H1 (cell line): ENCODE results near the gene MUC22. TPM values are rescaled to one million over a fixed set of nuclear protein-coding genes. Genes with fewer than 3 reads are reported as not detected.

ENCODE experiments used
- CTCF ChIA-PET: fragments of 300-600 bp; sonication (Branson Sonifier 250); formaldehyde crosslinking; loops from one replicate; lab custom pipeline; 2021; ENCODE audit not compliant: partially characterized antibody; lab: Charles Lee
- POLR2A ChIA-PET: fragments of 300-600 bp; sonication (Branson Sonifier 250); formaldehyde crosslinking; loops from one replicate; lab custom pipeline; 2021; ENCODE audit warnings: inconsistent platforms; ENCODE audit not compliant: partially characterized antibody; lab: Charles Lee
- DNase-seq, 2 experiments: peaks; one replicate each; pipeline versions ENCODE4 v3.0.0 to v3.0.0-alpha.2; 2010 to 2022; ENCODE audit warnings: low spot score in 2 of 2, low read depth in 1 of 2, mixed read lengths in 1 of 2
- FAIRE-seq: peaks from 2 replicates; lab custom pipeline; 2011; peaks lifted over from hg19 to GRCh38; lab: Jason Lieb, UNC
- H2AFZ ChIP-seq: 2 replicates; pipeline ENCODE4 v1.8.1; 2012; ENCODE audit warnings: low read length, inconsistent platforms
- H2AK5ac ChIP-seq: 2 replicates; pipeline ENCODE4 v1.6.1; 2013; ENCODE audit warnings: low read depth, low read length
- H2BK120ac ChIP-seq: replicated peaks from 2 replicates; pipeline ENCODE3; 2013; ENCODE audit warnings: low read depth, low read length, inconsistent platforms
- H2BK12ac ChIP-seq: 2 replicates; pipeline ENCODE4 v1.6.1; 2013; ENCODE audit warnings: low read depth, low read length
- H2BK15ac ChIP-seq: 2 replicates; pipeline ENCODE4 v1.6.1; 2013; ENCODE audit warnings: low read length
- H2BK20ac ChIP-seq: 2 replicates; pipeline ENCODE4 v1.6.1; 2013; ENCODE audit warnings: low read length
- H2BK5ac ChIP-seq: 2 replicates; pipeline ENCODE4 v1.6.1; 2013; ENCODE audit warnings: low read depth, low read length
- H3K14ac ChIP-seq: 2 replicates; pipeline ENCODE4 v1.6.1; 2013; ENCODE audit warnings: inconsistent platforms; ENCODE audit not compliant: insufficient read length
- H3K18ac ChIP-seq: 2 replicates; pipeline ENCODE4 v1.6.1; 2013; ENCODE audit warnings: low read length; ENCODE audit errors: extremely low read depth
- H3K23ac ChIP-seq: 2 replicates; pipeline ENCODE4 v1.6.1; 2013; ENCODE audit warnings: inconsistent platforms; ENCODE audit not compliant: insufficient read length
- H3K23me2 ChIP-seq: 2 replicates; pipeline ENCODE4 v1.6.1; 2013; ENCODE audit warnings: low read depth, low read length
- H3K27ac ChIP-seq: 2 replicates; pipeline ENCODE4 v1.6.1; 2011; ENCODE audit warnings: low read depth, low read length, inconsistent platforms
- H3K27me3 ChIP-seq, 4 experiments: replicated peaks in 1 of 4; 1 replicate in 1 of 4; 2 replicates in 3 of 4; pipeline versions ENCODE4 v1.6.1 to v1.8.1; 2011 to 2013; ENCODE audit warnings: low read length in 3 of 4, mild to moderate bottlenecking in 3 of 4, inconsistent platforms in 2 of 4, mixed read lengths in 2 of 4, moderate library complexity in 1 of 4; ENCODE audit not compliant: control insufficient read depth in 3 of 4, insufficient read depth in 3 of 4; ENCODE audit errors: extremely low read depth in 1 of 4
- H3K36me3 ChIP-seq, 4 experiments: 2 replicates each; pipeline versions ENCODE4 v1.6.1 to v1.8.1; 2011 to 2013; ENCODE audit warnings: mild to moderate bottlenecking in 4 of 4, low read length in 3 of 4, moderate library complexity in 2 of 4, control low read depth in 1 of 4, inconsistent platforms in 1 of 4; ENCODE audit not compliant: insufficient read depth in 4 of 4, control insufficient read depth in 2 of 4
- H3K4ac ChIP-seq: replicated peaks from 2 replicates; pipeline ENCODE3; 2013; ENCODE audit warnings: low read length, low read depth, mixed read lengths, inconsistent platforms; ENCODE audit not compliant: insufficient read length
- H3K4me1 ChIP-seq, 4 experiments: replicated peaks in 1 of 4; 1 replicate in 1 of 4; 2 replicates in 3 of 4; pipeline versions ENCODE4 v1.6.1 to v1.8.1; 2011 to 2013; ENCODE audit warnings: low read length in 3 of 4, inconsistent platforms in 2 of 4, mixed read lengths in 1 of 4; ENCODE audit not compliant: insufficient read depth in 4 of 4, control insufficient read depth in 3 of 4
- H3K4me2 ChIP-seq, 2 experiments: 2 replicates each; pipeline versions ENCODE4 v1.6.1 to v1.8.1; 2011 to 2013; ENCODE audit warnings: low read depth in 2 of 2, low read length in 2 of 2, control low read depth in 1 of 2, inconsistent platforms in 1 of 2, mild to moderate bottlenecking in 1 of 2; ENCODE audit not compliant: insufficient read depth in 1 of 2
- H3K4me3 ChIP-seq, 4 experiments: fragments of 200-600, 300-600 bp in 1 of 4; sonication (generic), shearing (Covaris generic), sonication (Bioruptor Twin) in 1 of 4; 2 replicates each; pipeline versions ENCODE4 v1.5.1 to v1.8.1; 2011 to 2016; ENCODE audit warnings: low read length in 4 of 4, low read depth in 3 of 4, control low read depth in 2 of 4, inconsistent platforms in 2 of 4, mild to moderate bottlenecking in 2 of 4, mixed read lengths in 1 of 4, moderate library complexity in 1 of 4; ENCODE audit not compliant: insufficient read depth in 2 of 4; ENCODE audit errors: extremely low read depth in 1 of 4
- H3K56ac ChIP-seq: replicated peaks from 2 replicates; pipeline ENCODE3; 2013; ENCODE audit warnings: low read depth, mild to moderate bottlenecking, mixed read lengths, low read length, inconsistent platforms; ENCODE audit not compliant: insufficient read length
- H3K79me1 ChIP-seq: 2 replicates; pipeline ENCODE4 v1.6.1; 2013; ENCODE audit warnings: low read depth, low read length, control low read depth
- H3K79me2 ChIP-seq, 2 experiments: 2 replicates each; pipeline versions ENCODE4 v1.6.1 to v1.8.1; 2012 to 2013; ENCODE audit warnings: low read length in 2 of 2, mild to moderate bottlenecking in 2 of 2, inconsistent platforms in 1 of 2; ENCODE audit not compliant: insufficient read depth in 2 of 2, control insufficient read depth in 1 of 2
- H3K9ac ChIP-seq, 4 experiments: replicated peaks in 1 of 4; 1 replicate in 1 of 4; 2 replicates in 3 of 4; pipeline versions ENCODE4 v1.6.1 to v1.8.1; 2011 to 2013; ENCODE audit warnings: low read depth in 3 of 4, low read length in 3 of 4, control low read depth in 2 of 4, mild to moderate bottlenecking in 2 of 4, moderate library complexity in 2 of 4, inconsistent platforms in 1 of 4; ENCODE audit errors: extremely low read depth in 1 of 4
- H3K9me3 ChIP-seq, 2 experiments: 2 replicates each; pipeline versions ENCODE4 v1.6.1 to v1.8.1; 2012 to 2013; ENCODE audit warnings: mild to moderate bottlenecking in 2 of 2, moderate library complexity in 2 of 2, control low read depth in 1 of 2, inconsistent platforms in 1 of 2, low read depth in 1 of 2, low read length in 1 of 2, mixed read lengths in 1 of 2; ENCODE audit not compliant: insufficient read depth in 2 of 2
- H4K20me1 ChIP-seq, 2 experiments: replicated peaks in 1 of 2; 2 replicates each; pipeline versions ENCODE3 to v1.8.1; 2011 to 2013; ENCODE audit warnings: inconsistent platforms in 2 of 2, low read length in 2 of 2, mild to moderate bottlenecking in 1 of 2; ENCODE audit not compliant: insufficient read depth in 2 of 2, control insufficient read depth in 1 of 2
- H4K5ac ChIP-seq: 2 replicates; pipeline ENCODE4 v1.6.1; 2013; ENCODE audit warnings: low read length, low read depth, mixed read lengths, inconsistent platforms; ENCODE audit not compliant: insufficient read length
- H4K8ac ChIP-seq: 2 replicates; pipeline ENCODE4 v1.8.0; 2013; ENCODE audit warnings: mild to moderate bottlenecking, moderate library complexity, low read length, inconsistent platforms; ENCODE audit not compliant: insufficient read depth; ENCODE audit errors: extremely low read depth
- H4K91ac ChIP-seq: replicated peaks from 2 replicates; pipeline ENCODE3; 2013; ENCODE audit warnings: low read length, mixed read lengths, inconsistent platforms; ENCODE audit not compliant: insufficient read length
- EZH2 ChIP-seq: fragments of 200-600 bp; sonication (generic); IDR thresholded peaks from 2 replicates; pipeline ENCODE4 v1.7.1; 2012; ENCODE audit warnings: low read depth, mild to moderate bottlenecking, moderate library complexity, low read length, inconsistent platforms; ENCODE audit not compliant: severe bottlenecking
- FOSL1 ChIP-seq: IDR thresholded peaks from 2 replicates; pipeline ENCODE4 v1.6.1; 2011; ENCODE audit warnings: mild to moderate bottlenecking, low read depth, low read length, moderate library complexity; ENCODE audit not compliant: insufficient read depth
- GTF2F1 ChIP-seq: IDR thresholded peaks from 2 replicates; pipeline ENCODE4 v1.6.1; 2012; ENCODE audit warnings: low read depth, low read length, improper control_type of control experiment, borderline replicate concordance
- JUND ChIP-seq: IDR thresholded peaks from 2 replicates; pipeline ENCODE4 v1.6.1; 2011; ENCODE audit warnings: mild to moderate bottlenecking, improper control_type of control experiment, low read length
- KDM4A ChIP-seq: IDR thresholded peaks from one replicate; pipeline ENCODE4 v1.7.1; 2012; ENCODE audit warnings: low read depth, mild to moderate bottlenecking, moderate library complexity, low read length, inconsistent platforms; ENCODE audit not compliant: severe bottlenecking
- POLR2AphosphoS5 ChIP-seq: IDR thresholded peaks from 2 replicates; pipeline ENCODE4 v1.6.1; 2011; ENCODE audit warnings: low read depth, low read length
- SAP30 ChIP-seq: fragments of 300-600 bp; sonication (generic); IDR thresholded peaks from 2 replicates; pipeline ENCODE4 v1.7.1; 2012; ENCODE audit warnings: low read length, moderate library complexity, mild to moderate bottlenecking, inconsistent platforms; ENCODE audit not compliant: insufficient read depth, insufficient replicate concordance
- SIRT6 ChIP-seq: IDR thresholded peaks from one replicate; pipeline ENCODE4 v1.7.1; 2012; ENCODE audit warnings: low read length, inconsistent platforms
- TCF12 ChIP-seq: IDR thresholded peaks from 2 replicates; pipeline ENCODE4 v1.6.1; 2011; ENCODE audit warnings: low read depth, mild to moderate bottlenecking, low read length
- WGBS, 2 experiments: shearing (Covaris generic) in 1 of 2; methylation state at CpG; one replicate each; pipeline versions ENCODE4 v1.1.6 to v1.1.7; 2013 to 2015; ENCODE audit warnings: low lambda C conversion rate in 2 of 2, mixed read lengths in 2 of 2, inconsistent platforms in 1 of 2, low coverage in 1 of 2, missing lambda C conversion rate in 1 of 2; ENCODE audit not compliant: insufficient replicate concordance in 2 of 2, insufficient coverage in 1 of 2, insufficient read length in 1 of 2; ENCODE audit errors: extremely low coverage in 1 of 2, missing lambda C conversion rate in 1 of 2; 5-methylcytosine and 5-hydroxymethylcytosine counted together
- polyA plus RNA-seq, 7 experiments: library from polyadenylated mRNA; depleted of rRNA in 3 of 7; stranded (reverse) in 5 of 7; unstranded in 2 of 7; fragments of >200 nt in 5 of 7; fragments of 200-250 nt in 2 of 7; gene quantifications; 1 replicate in 5 of 7; 2 replicates in 1 of 7; 4 replicates in 1 of 7; pipeline versions ENCODE4 v1.2.1 to v1.2.3, GENCODE V29; 2011 to 2013; ENCODE audit warnings: missing spikeins in 2 of 7, mixed read lengths in 2 of 7
- total RNA-seq: library from RNA; stranded (reverse); fragmentation: NEBNext Ultra II Directional; extraction: Animal tissue kit (Norgen Biotek cat#: 25700); gene quantifications from 2 replicates; pipeline ENCODE4 v1.2.1, GENCODE V29; 2021

Gene MUC22
- total and polyA plus RNA-seq, 2 of the 8 experiments (the other 6 are each of a cell fraction or from before 2014, with no cell fraction given) = 0.02 TPM; not detected in 1

DNA sequence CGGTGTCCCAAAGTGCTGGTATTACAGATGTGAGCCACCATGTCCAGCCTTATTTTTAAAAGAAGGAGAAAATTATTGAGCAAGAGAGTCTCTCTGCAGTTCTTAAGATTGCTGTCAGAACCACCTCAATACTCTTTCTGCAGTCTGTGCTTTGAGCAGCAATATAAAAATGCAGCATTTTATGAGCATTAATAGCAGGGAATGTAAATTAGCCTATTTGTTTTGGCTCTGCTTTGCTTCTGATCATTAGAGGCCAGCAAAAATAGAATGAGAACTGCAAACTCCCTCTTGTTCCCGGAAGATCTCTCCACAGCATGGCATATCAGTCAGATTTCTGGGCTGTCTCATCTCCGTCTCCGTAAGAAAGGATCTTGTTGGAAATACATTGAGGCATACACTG lies 66.3 kb downstream of the MUC22 start:
- Histone ChIP-seq H3K79me2 (no peaks in the 10 kb centered on the region), H3K23me2 (0 out of 2 replicates have a peak, but pooled peaks cover 2% of the 10 kb centered on the region), H3K4ac (no peak overlapping the region), H4K91ac (no peak overlapping the region), H4K20me1 (no peaks in the 10 kb centered on the region), H2BK12ac (no peak overlapping the region), H3K18ac (no peak overlapping the region), H2AK5ac (no peak overlapping the region), H3K56ac (no peak overlapping the region), H4K5ac (no peak overlapping the region), H3K14ac (no peak overlapping the region), H3K4me2 (no peak overlapping the region), H2BK15ac (no peak overlapping the region), H3K9me3 (no peaks in the 10 kb centered on the region), H2BK5ac (no peak overlapping the region), H2BK120ac (no peak overlapping the region), H3K4me1 (peaks cover 0 to 8% (median 4%) of the 10 kb centered on the region in 4 experiments; a peak in 6 of 7 replicates), H2BK20ac (no peak overlapping the region), H4K8ac (no peak overlapping the region), H3K4me3 (no peak overlapping the region), H3K9ac (no peak overlapping the region), H3K27me3 (no peaks in the 10 kb centered on the region), H2AFZ (no peak overlapping the region), H3K36me3 (no peaks in the 10 kb centered on the region), H3K79me1 (no peaks in the 10 kb centered on the region), H3K27ac (no peak overlapping the region), H3K23ac (no peak overlapping the region)
- CTCF ChIA-PET = interaction anchor here (13.3 kb wide), 1 partner anchor 157 kb away, joined by 285 read pairs; the partner anchor contains the start of gene VARS2
- FAIRE-seq (no peak), DNase-seq (no peak)
- POLR2A ChIA-PET = no interaction called here
- TF ChIP-seq TCF12 = no peak
- no peak for TF ChIP-seq GTF2F1
- TF ChIP-seq KDM4A = no peak
- TF ChIP-seq JUND = no peak
- TF ChIP-seq FOSL1 = no peak
- TF ChIP-seq SIRT6 = no peak
- TF ChIP-seq POLR2AphosphoS5 = no peak
- no peak for TF ChIP-seq EZH2
- no peak for TF ChIP-seq SAP30
- WGBS, 2 experiments = 87% methylated on average over 4 of the region's 4 CpGs; no CpG with 5 or more reads in 1 of the 2 experiments
